GM10248 (cell line): ENCODE measurements around the gene EEPD1.

Experiments
- CTCF ChIA-PET: fragments of 300-600 bp; sonication (Branson Sonifier 250); formaldehyde crosslinking; extraction: SDS; loops from one replicate; lab custom pipeline; 2021; ENCODE audit warnings: antibody characterized with exemption; lab: Yijun Ruan, JAX
- POLR2A ChIA-PET: fragments of 350-650 bp; sonication (Branson Sonifier 250); formaldehyde crosslinking; extraction: SDS; loops from one replicate; lab custom pipeline; 2020; ENCODE audit warnings: antibody characterized with exemption; lab: Yijun Ruan, JAX
- DNase-seq: peaks from one replicate; pipeline ENCODE4 v3.0.0; 2012; ENCODE audit errors: extremely low spot score
- TF ChIP-seq, protein P1 (sequence below): IDR thresholded peaks from 2 replicates; pipeline ENCODE4 v1.5.1; 2012; ENCODE audit warnings: mild to moderate bottlenecking, low read depth; ENCODE audit errors: extremely low read depth, missing control alignments, control extremely low read depth

EEPD1 gene

DNA sequence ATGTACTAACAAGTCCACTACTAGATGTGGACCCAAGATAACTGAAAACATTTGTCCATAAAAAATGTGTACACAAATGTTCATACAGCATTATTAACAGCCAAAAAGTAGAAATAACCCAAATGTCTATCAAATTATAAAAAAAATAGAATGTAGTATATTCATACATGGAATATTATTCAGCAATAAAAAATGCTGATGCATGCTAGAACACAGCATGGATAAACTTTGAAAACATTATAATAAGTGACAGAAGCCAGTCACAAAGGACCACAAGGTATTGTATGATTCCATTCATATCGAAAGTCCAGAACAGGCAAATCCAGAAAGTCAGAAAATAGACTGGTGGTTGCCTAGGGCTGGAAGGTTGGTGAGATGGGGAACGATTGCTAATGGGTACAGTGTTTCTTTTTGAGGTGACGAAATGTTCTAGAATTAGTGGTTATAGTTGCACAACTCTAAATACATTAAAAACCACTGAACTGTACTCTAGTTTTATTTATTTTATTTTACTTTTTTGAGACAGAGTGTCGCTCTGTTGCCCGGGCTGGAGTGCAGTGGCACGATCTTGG, 193.3 kb downstream of the EEPD1 start:
- no peak for DNase-seq

DNA sequence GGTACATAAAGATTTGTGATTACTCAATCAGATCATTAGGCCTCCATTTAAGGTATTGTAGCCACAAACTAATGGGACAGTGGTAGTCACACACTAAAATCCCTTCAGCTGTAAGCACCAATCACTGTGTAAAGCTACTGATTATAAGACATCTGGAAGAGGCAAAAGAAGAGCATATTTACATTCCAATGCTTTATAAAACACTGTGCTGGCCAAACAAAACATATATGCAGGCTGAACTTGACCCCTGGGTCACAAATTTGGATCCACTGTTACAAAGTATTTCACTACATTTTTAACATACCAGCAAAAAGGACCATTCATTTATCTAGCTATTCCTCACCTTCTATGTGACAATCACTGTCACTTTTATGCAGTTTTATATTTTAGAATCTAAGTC, 195.2 kb downstream of the EEPD1 start:
- DNase-seq = no peak
- TF ChIP-seq, protein P1, sequence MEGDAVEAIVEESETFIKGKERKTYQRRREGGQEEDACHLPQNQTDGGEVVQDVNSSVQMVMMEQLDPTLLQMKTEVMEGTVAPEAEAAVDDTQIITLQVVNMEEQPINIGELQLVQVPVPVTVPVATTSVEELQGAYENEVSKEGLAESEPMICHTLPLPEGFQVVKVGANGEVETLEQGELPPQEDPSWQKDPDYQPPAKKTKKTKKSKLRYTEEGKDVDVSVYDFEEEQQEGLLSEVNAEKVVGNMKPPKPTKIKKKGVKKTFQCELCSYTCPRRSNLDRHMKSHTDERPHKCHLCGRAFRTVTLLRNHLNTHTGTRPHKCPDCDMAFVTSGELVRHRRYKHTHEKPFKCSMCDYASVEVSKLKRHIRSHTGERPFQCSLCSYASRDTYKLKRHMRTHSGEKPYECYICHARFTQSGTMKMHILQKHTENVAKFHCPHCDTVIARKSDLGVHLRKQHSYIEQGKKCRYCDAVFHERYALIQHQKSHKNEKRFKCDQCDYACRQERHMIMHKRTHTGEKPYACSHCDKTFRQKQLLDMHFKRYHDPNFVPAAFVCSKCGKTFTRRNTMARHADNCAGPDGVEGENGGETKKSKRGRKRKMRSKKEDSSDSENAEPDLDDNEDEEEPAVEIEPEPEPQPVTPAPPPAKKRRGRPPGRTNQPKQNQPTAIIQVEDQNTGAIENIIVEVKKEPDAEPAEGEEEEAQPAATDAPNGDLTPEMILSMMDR = no peak
- CTCF ChIA-PET = interaction anchor here (0.8 to 1.8 kb wide), 4 partner anchors 10 to 42 kb away, joined by 3 to 6 read pairs (median 4); a partner anchor contains a TSS
- POLR2A ChIA-PET = no interaction called here

More for the DNA sequence above, 193.3 kb downstream of the EEPD1 start:
- CTCF ChIA-PET = no interaction called here
- TF ChIP-seq, protein P1 = no peak
- POLR2A ChIA-PET = no interaction called here

DNA sequence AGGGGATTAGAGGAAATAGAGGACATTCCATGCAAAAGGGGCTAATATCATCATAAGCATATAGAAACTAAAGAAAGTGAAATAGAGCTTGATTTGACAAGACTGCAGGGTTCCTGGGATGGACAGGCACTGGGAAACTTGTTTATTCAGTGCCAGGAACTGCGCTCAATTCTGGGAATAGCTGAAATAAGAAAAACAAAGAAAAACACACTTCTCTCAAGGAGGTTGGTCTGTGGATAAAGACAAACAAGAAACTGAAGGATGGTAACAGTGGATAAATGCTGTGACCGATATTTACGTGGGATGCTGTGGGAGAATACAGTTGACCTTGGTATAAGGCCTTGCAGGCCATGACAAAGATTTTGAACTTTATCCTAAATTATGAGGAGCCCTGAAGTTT, 195.7 kb downstream of the EEPD1 start:
- ChIA-PET POLR2A (no interaction called here), CTCF (interaction anchor here (1.0 to 1.8 kb wide), 3 partner anchors 9 to 29 kb away, joined by 3 to 6 read pairs (median 6); a partner anchor contains a TSS)
- TF ChIP-seq, protein P1 = no peak

DNA sequence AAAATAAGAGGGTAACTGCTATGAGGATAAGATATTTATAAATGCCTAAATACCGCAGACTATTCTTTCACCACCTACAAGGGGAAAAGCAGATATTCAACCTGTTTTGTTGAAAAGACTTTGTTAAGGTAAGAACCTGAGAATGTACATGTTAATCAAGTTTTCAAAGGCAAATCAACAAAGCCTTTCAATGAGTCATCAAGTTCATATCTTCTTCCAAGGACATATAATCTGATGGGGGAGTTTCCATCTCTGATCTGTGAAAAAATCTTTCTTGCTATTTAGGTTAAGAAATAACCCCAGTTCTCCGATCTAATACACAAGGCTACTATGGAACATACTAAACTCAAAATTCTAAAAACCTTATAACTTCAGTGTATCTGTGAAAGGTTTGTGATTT, 196.6 kb downstream of the EEPD1 start:
- TF ChIP-seq, protein P1 = no peak
- POLR2A ChIA-PET = no interaction called here
- CTCF ChIA-PET = no interaction called here
- DNase-seq = no peak

More for the DNA sequence above, 195.7 kb downstream of the EEPD1 start:
- no peak for DNase-seq
